ENCODE data around the gene TINCR.

DNA sequence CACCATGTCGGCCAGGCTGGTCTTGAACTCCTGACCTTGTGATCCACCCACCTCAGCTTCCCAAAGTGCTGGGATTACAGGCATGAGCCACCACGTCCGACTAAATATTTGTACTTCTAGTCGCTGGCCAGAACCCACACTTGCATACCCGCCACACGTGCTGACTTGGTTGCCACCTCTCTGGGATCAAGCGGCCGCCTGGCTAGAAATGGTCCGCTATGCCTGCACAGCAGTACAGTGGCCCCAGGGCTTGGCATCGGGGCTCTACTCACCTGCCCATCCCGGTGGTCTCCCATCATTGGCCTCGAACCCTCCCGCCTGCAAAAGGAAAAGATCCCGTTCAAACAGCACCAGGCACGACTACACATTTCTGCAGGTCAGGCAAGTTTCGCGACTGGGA is 23.7 kb upstream of the TINCR start:
- TF ChIP-seq CTCF (IDR thresholded peaks at IDR 0.05; ENCODE audit: low read depth, low read length, poor library complexity, severe bottlenecking) = no peak
- TF ChIP-seq EZH2phosphoT487 (IDR thresholded peaks at IDR 0.05; ENCODE audit: borderline replicate concordance, low read length) = no peak

Data from DOHH2 (cell line).